GM12878 (cell line): ENCODE data around the gene MRPL37. TPM values are rescaled to one million over a fixed set of nuclear protein-coding genes. Genes with fewer than 3 reads are reported as not detected.

Experiments used
- ATAC-seq: fragments of 200-7000 bp; cut with Tn5 transposase; 3 replicates; pipeline ENCODE4 v1.9.1; 2020; ENCODE audit warnings: mild to moderate bottlenecking, moderate library complexity
- BruUV-seq: library from RNA; stranded (reverse); fragments of 400-500 nt; replicated peaks from 2 replicates; lab custom pipeline; 2021; lab: Mats Ljungman, UMichigan
- CTCF ChIA-PET: fragments of 300-600 bp; sonication (Branson Sonifier 250); formaldehyde crosslinking; extraction: SDS; loops from one replicate; lab custom pipeline; 2021; ENCODE audit warnings: inconsistent platforms; lab: Yijun Ruan, JAX
- POLR2A ChIA-PET: fragments of 350-600 bp; formaldehyde crosslinking; extraction: SDS; loops from one replicate; lab custom pipeline; 2021; ENCODE audit warnings: inconsistent platforms; lab: Charles Lee
- RAD21 ChIA-PET: fragments of 300-600 bp; sonication (Branson Sonifier 250); formaldehyde crosslinking; loops from one replicate; lab custom pipeline; 2023; ENCODE audit warnings: antibody characterized with exemption; ENCODE audit not compliant: unreplicated experiment; lab: Charles Lee
- SMC1A ChIA-PET: fragments of 300-600 bp; sonication (Branson Sonifier 250); formaldehyde crosslinking; loops from one replicate; lab custom pipeline; 2023; ENCODE audit not compliant: unreplicated experiment, uncharacterized antibody; lab: Charles Lee
- DNase-seq: peaks from one replicate; pipeline ENCODE4 v3.0.0-alpha.2; 2011; ENCODE audit warnings: low read depth, low spot score
- FAIRE-seq: peaks from 3 replicates; lab custom pipeline; 2011; peaks lifted over from hg19 to GRCh38; lab: Jason Lieb, UNC
- H2AFZ ChIP-seq: 2 replicates; pipeline ENCODE4 v1.6.0; 2011; ENCODE audit warnings: low read depth, low read length, control low read depth; ENCODE audit not compliant: control insufficient read depth
- H3K27ac ChIP-seq: 2 replicates; pipeline ENCODE4 v1.5.1; 2011; ENCODE audit warnings: control low read depth; ENCODE audit not compliant: control insufficient read depth, insufficient read depth
- H3K27me3 ChIP-seq, 2 experiments: replicated peaks in 1 of 2; 2 replicates each; pipeline versions ENCODE4 v1.6.0 to v1.6.1; 2011; ENCODE audit warnings: low read length in 1 of 2; ENCODE audit not compliant: control insufficient read depth in 2 of 2, insufficient read depth in 2 of 2
- H3K36me3 ChIP-seq, 2 experiments: 2 replicates each; pipeline ENCODE4 v1.5.1; 2011; ENCODE audit warnings: low read length in 1 of 2; ENCODE audit not compliant: control insufficient read depth in 2 of 2, insufficient read depth in 2 of 2
- H3K4me1 ChIP-seq: 2 replicates; pipeline ENCODE4 v1.6.1; 2011; ENCODE audit warnings: mild to moderate bottlenecking, low read length, moderate library complexity, mixed read lengths; ENCODE audit not compliant: control insufficient read depth, insufficient read depth
- H3K4me2 ChIP-seq: 2 replicates; pipeline ENCODE4 v1.6.0; 2011; ENCODE audit warnings: control low read depth; ENCODE audit not compliant: control insufficient read depth, insufficient read depth
- H3K4me3 ChIP-seq: fragments of 200-600 bp; sonication (generic); 2 replicates; pipeline ENCODE4 v1.5.1; 2016
- H3K79me2 ChIP-seq: 2 replicates; pipeline ENCODE4 v1.6.0; 2011; ENCODE audit warnings: low read length; ENCODE audit not compliant: control insufficient read depth, insufficient read depth
- H3K9ac ChIP-seq: 2 replicates; pipeline ENCODE4 v1.8.0; 2011; ENCODE audit warnings: low read length, control low read depth, mixed read lengths; ENCODE audit not compliant: control insufficient read depth, insufficient read depth
- H3K9me3 ChIP-seq: replicated peaks from 3 replicates; pipeline ENCODE4 v1.5.1; 2011; ENCODE audit warnings: mild to moderate bottlenecking, low read length; ENCODE audit not compliant: control insufficient read depth, insufficient read depth
- H4K20me1 ChIP-seq: 2 replicates; pipeline ENCODE4 v1.6.0; 2011; ENCODE audit not compliant: control insufficient read depth, insufficient read depth
- DPF2 ChIP-seq: fragments of 450-650 bp; IDR thresholded peaks from 2 replicates; pipeline ENCODE4 v1.6.1; 2017; ENCODE audit warnings: mild to moderate bottlenecking
- E4F1 ChIP-seq: fragments of 450-650 bp; IDR thresholded peaks from 2 replicates; pipeline ENCODE4 v1.6.1; 2018; ENCODE audit warnings: borderline replicate concordance, mild to moderate bottlenecking; ENCODE audit not compliant: partially characterized antibody
- ELK1 ChIP-seq: IDR thresholded peaks from 2 replicates; pipeline ENCODE4 v1.6.1; 2012; ENCODE audit warnings: low read depth, low read length, improper control_type of control experiment
- HSF1 ChIP-seq: fragments of 150-350 bp; IDR thresholded peaks from 2 replicates; pipeline ENCODE4 v1.6.1; 2014; ENCODE audit warnings: mild to moderate bottlenecking, low read depth, low read length
- KDM1A ChIP-seq: fragments of 200-600 bp; sonication (generic); IDR thresholded peaks from 2 replicates; pipeline ENCODE4 v1.6.1; 2016; ENCODE audit warnings: borderline replicate concordance
- MEF2B ChIP-seq: fragments of 450-650 bp; IDR thresholded peaks from 2 replicates; pipeline ENCODE4 v1.6.1; 2018; ENCODE audit warnings: mild to moderate bottlenecking, moderate library complexity; ENCODE audit not compliant: partially characterized antibody, poor library complexity, severe bottlenecking
- NKRF ChIP-seq: fragments of 450-650 bp; conservative IDR thresholded peaks from 2 replicates; pipeline ENCODE4 v1.6.1; 2017; ENCODE audit warnings: mild to moderate bottlenecking, moderate library complexity
- POLR2A ChIP-seq: IDR thresholded peaks from 2 replicates; pipeline ENCODE4 v1.6.1; 2011; ENCODE audit warnings: low read depth, mild to moderate bottlenecking, low read length
- RAD51 ChIP-seq: fragments of 450-650 bp; IDR thresholded peaks from 2 replicates; pipeline ENCODE4 v1.6.1; 2016; ENCODE audit warnings: moderate library complexity, mild to moderate bottlenecking, inconsistent platforms
- SUZ12 ChIP-seq: fragments of 200-600 bp; sonication (generic); IDR thresholded peaks from one replicate; pipeline ENCODE4 v1.6.1; 2018; ENCODE audit warnings: antibody characterized with exemption, mild to moderate bottlenecking; ENCODE audit not compliant: unreplicated experiment
- WGBS: methylation state at CpG from one replicate; pipeline ENCODE4 v1.1.6; 2016; ENCODE audit warnings: low lambda C conversion rate; ENCODE audit not compliant: insufficient replicate concordance, insufficient coverage; ENCODE audit errors: missing lambda C conversion rate; 5-methylcytosine and 5-hydroxymethylcytosine counted together
- in situ Hi-C: fragments of 300-500 bp; cut with MboI; formaldehyde crosslinking; loops from 9 replicates; pipeline ENCODE4 v1.14.3; 2018; ENCODE audit warnings: mixed read lengths
- intact Hi-C: fragments of 100-400 bp; cut with micrococcal nuclease; formaldehyde crosslinking; loops from one replicate; pipeline ENCODE4 v1.14.2; 2022; ENCODE audit not compliant: unreplicated experiment
- polyA plus RNA-seq, 11 experiments: library from polyadenylated mRNA; depleted of rRNA in 4 of 11; unstranded in 6 of 11; stranded (reverse) in 5 of 11; fragments of >200 nt; fragmentation: Nextera tagmentation in 4 of 11; fragmentation: Illumina TruSeq in 1 of 11; extraction: Ambion mirVana in 4 of 11; extraction: Trizol in 1 of 11; gene quantifications; 1 replicate in 1 of 11; 2 replicates in 10 of 11; pipeline versions ENCODE4 v1.2.1 to v1.2.3, GENCODE V29; 2011 to 2016; ENCODE audit warnings: inconsistent platforms in 2 of 11, missing spikeins in 2 of 11, low read depth in 1 of 11
- total RNA-seq, 4 experiments: library from RNA; depleted of rRNA in 3 of 4; stranded (reverse); fragments of >200 nt in 3 of 4; fragmentation: Illumina TruSeq in 1 of 4; extraction: Trizol in 1 of 4; gene quantifications; 2 replicates each; pipeline versions ENCODE4 v1.2.1 to v1.2.3, GENCODE V29; 2013 to 2021

Gene MRPL37
- total and polyA plus RNA-seq, 10 of the 15 experiments (the other 5 are each of a cell fraction or from before 2014, with no cell fraction given), result 41.4 to 217 (median 159) TPM

- ChIA-PET CTCF (no interaction called here), POLR2A (no interaction called here)
- DNase-seq, result no peak
- intact Hi-C loops (no loop called here), in situ Hi-C loops (no loop called here)
- no peak overlapping the region for H3K4me2 ChIP-seq
- BruUV-seq, result no TSS peak
- H4K20me1 ChIP-seq, result no peaks in the 10 kb centered on the region
- no peak overlapping the region for H2AFZ ChIP-seq
- H3K27ac ChIP-seq, result no peak overlapping the region
- H3K79me2 ChIP-seq, result no peaks in the 10 kb centered on the region
- H3K4me1 ChIP-seq, result no peaks in the 10 kb centered on the region
- WGBS, result 90% methylated on average over 10 of the region's 13 CpGs
- no peak for ATAC-seq
- no peaks in the 10 kb centered on the region for H3K27me3 ChIP-seq
- TF ChIP-seq POLR2A (0 out of 2 replicates have a peak, but pooled peaks have one; percentile 21), RAD51 (no peak), DPF2 (no peak), KDM1A (no peak), MEF2B (no peak)
- TF ChIP-seq, all 136 proteins: peak for 1
- ChIA-PET SMC1A (no interaction called here), RAD21 (no interaction called here)
- FAIRE-seq, result no peak
- H3K36me3 ChIP-seq, result peaks cover 0 to 2% of the 10 kb centered on the region in 2 experiments; a peak in 2 of 4 replicates
- no peaks in the 10 kb centered on the region for H3K9me3 ChIP-seq
- H3K9ac ChIP-seq, result no peak overlapping the region
- H3K4me3 ChIP-seq, result no peak overlapping the region
Measured at GRCh38 chr1:54228638-54229079, 28.7 kb downstream of the MRPL37 start.

DNA sequence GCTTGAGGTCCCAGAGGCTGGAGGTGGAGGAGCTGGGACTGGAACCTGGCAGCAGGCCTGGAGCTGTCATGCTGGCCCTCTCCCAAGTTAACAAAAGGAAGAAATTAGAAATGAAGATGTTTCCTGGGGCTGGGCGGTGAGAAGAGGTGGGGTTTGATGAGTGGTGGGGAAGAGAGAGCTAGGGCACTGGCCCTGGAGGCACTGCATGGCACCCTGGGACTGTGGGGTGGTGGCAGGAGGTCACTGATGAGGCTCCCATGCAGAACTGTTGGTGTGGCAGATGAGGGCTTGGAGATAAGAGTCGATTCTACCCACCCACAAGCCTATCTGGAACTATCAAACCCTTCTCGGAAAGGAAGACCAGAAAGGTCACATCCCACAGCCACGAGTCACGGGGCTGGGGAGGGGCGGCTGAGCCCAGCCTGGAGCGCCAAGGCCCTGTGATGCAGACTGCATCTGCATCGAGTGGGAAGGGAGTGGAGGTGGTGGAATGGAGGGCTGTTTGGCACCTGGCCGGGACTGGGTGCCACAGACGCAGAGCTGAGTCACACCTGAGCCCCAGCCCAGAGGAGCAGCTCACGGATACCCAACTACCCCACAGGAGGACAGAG is 29.4 kb downstream of the MRPL37 start:
- CTCF ChIA-PET, result no interaction called here
- intact Hi-C loops, result no loop called here
- H3K9ac ChIP-seq, result no peak overlapping the region
- no peak for TF ChIP-seq ELK1
- TF ChIP-seq HSF1, result no peak
- no peak for TF ChIP-seq SUZ12
- no peak for TF ChIP-seq E4F1
- TF ChIP-seq NKRF, result no peak

More for the DNA sequence above, 29.4 kb downstream of the MRPL37 start:
- Histone ChIP-seq H3K9me3 (no peaks in the 10 kb centered on the region), H3K4me3 (no peak overlapping the region), H4K20me1 (no peaks in the 10 kb centered on the region), H3K4me1 (no peaks in the 10 kb centered on the region), H3K79me2 (no peaks in the 10 kb centered on the region), H3K27ac (no peak overlapping the region), H3K4me2 (no peak overlapping the region), H3K27me3 (no peaks in the 10 kb centered on the region), H3K36me3 (peaks cover 0 to 2% of the 10 kb centered on the region in 2 experiments; a peak in 2 of 4 replicates), H2AFZ (no peak overlapping the region)
- ChIA-PET POLR2A (no interaction called here), SMC1A (no interaction called here), RAD21 (no interaction called here)
- WGBS, result 91% methylated on average over 11 of the region's 11 CpGs
- no peak for FAIRE-seq
- ATAC-seq, result no peak
- in situ Hi-C loops, result no loop called here
- no TSS peak for BruUV-seq
- no peak for DNase-seq
